C4-2B (cell line): ENCODE data around the gene ARMC8.

Experiments used
- CTCF ChIP-seq: fragments of 450-650 bp; conservative IDR thresholded peaks from 2 replicates; pipeline ENCODE4 v1.5.1; 2017; ENCODE audit warnings: mild to moderate bottlenecking
- ZFX ChIP-seq: fragments of 450-650 bp; IDR thresholded peaks from 2 replicates; pipeline ENCODE4 v1.6.1; 2017

DNA sequence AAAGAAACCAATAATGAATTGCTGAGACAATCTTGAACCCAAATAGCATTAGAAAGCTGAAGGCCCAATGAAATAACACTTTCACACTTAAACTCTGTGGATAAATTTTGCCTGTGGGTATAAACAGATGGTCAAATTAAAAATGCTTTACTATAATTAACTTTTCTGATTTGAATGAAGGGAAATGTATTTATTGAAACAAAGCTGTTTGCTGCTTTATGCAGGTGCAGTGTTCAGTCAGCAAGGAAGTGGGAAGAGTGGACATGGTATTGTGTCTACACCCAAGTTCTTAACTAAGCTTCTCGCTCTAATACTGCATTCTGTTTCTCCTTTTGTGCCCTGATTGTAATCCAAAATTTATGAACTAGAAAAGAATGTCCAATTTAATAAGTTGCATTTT, 110.8 kb downstream of the ARMC8 start:
- TF ChIP-seq CTCF = no peak
- TF ChIP-seq ZFX = no peak
